Glomerular visceral epithelial cell (primary cell): ENCODE measurements around the gene FSIP1.

Source experiments
- DNase-seq: peaks from one replicate; pipeline ENCODE4 v3.0.0-alpha.2; 2016; ENCODE audit errors: extremely low spot score

The FSIP1 gene

GRCh38 chr15:39792025-39792843, 9.6 kb upstream of the FSIP1 start:
- no peak for DNase-seq

- no peak for DNase-seq
Measured at GRCh38 chr15:39789736-39790135, 7.1 kb upstream of the FSIP1 start.

- DNase-seq: no peak
Measured at GRCh38 chr15:39788800-39789565, 6.3 kb upstream of the FSIP1 start.

GRCh38 chr15:39788108-39788507, 5.5 kb upstream of the FSIP1 start:
- DNase-seq: peak; percentile 21

- DNase-seq: no peak
Measured at GRCh38 chr15:39787479-39787878, 4.8 kb upstream of the FSIP1 start.

GRCh38 chr15:39786447-39787056, 3.9 kb upstream of the FSIP1 start:
- DNase-seq: peak; percentile 67

- no peak for DNase-seq
Measured at GRCh38 chr15:39785841-39786240, 3.2 kb upstream of the FSIP1 start.

GRCh38 chr15:39785139-39785538, 2.5 kb upstream of the FSIP1 start:
- no peak for DNase-seq

GRCh38 chr15:39784638-39785037, 2.0 kb upstream of the FSIP1 start:
- no peak for DNase-seq

- no peak for DNase-seq
Measured at GRCh38 chr15:39784125-39784524, 1.5 kb upstream of the FSIP1 start.

- no peak for DNase-seq
Measured at GRCh38 chr15:39783244-39783820, 691 bp upstream of the FSIP1 start.

GRCh38 chr15:39781967-39782302, 706 bp downstream of the FSIP1 start:
- no peak for DNase-seq

GRCh38 chr15:39781147-39781966, 1.3 kb downstream of the FSIP1 start:
- no peak for DNase-seq

GRCh38 chr15:39778021-39778420, 4.6 kb downstream of the FSIP1 start:
- no peak for DNase-seq

GRCh38 chr15:39777496-39777895, 5.1 kb downstream of the FSIP1 start:
- no peak for DNase-seq

- no peak for DNase-seq
Measured at GRCh38 chr15:39776068-39776467, 6.6 kb downstream of the FSIP1 start.

GRCh38 chr15:39774688-39775267, 7.9 kb downstream of the FSIP1 start:
- DNase-seq: no peak

GRCh38 chr15:39770748-39771689, 11.6 kb downstream of the FSIP1 start:
- DNase-seq: no peak

GRCh38 chr15:39767921-39768320, 14.7 kb downstream of the FSIP1 start:
- DNase-seq: no peak

- DNase-seq: no peak
Measured at GRCh38 chr15:39761006-39761405, 21.6 kb downstream of the FSIP1 start.
